LNCaP clone FGC (cell line): ENCODE results near the gene CACNA2D2.

Experiments used
- DNase-seq: peaks from one replicate; pipeline ENCODE4 v3.0.0-alpha.2; 2011; ENCODE audit warnings: low read depth
- H3K4me3 ChIP-seq: 2 replicates; pipeline ENCODE4 v1.5.1; 2011; ENCODE audit warnings: mild to moderate bottlenecking, low read depth, low read length, control low read depth
- CTCF ChIP-seq: IDR thresholded peaks from 2 replicates; pipeline ENCODE4 v1.5.1; 2012; ENCODE audit warnings: mild to moderate bottlenecking; ENCODE audit not compliant: control insufficient read depth, insufficient read depth; ENCODE audit errors: extremely low read depth

Gene CACNA2D2

DNA sequence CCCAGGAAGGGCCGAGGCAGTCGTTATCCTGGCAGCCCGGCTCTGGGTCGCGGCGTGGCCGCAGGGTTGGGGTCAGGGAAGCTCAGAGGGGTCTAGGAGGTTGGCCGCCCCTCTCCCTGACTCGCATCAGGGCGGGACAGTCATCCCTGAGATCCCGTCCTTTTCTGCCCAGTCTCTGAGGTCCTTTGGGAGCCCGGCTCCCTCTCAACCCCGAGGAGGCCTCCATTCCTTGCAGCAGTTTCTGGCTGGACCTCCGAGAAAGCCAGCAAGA lies 181.4 kb downstream of the CACNA2D2 start:
- TF ChIP-seq CTCF: no peak
- peak overlapping the region; percentile 95 for H3K4me3 ChIP-seq

GRCh38 chr3:50321336-50322114 lies 181.9 kb downstream of the CACNA2D2 start:
- DNase-seq: no peak
- peak overlapping the region; percentile 95 for H3K4me3 ChIP-seq
- TF ChIP-seq CTCF: peak; percentile 59

More for the DNA sequence above, 181.4 kb downstream of the CACNA2D2 start:
- DNase-seq: no peak

DNA sequence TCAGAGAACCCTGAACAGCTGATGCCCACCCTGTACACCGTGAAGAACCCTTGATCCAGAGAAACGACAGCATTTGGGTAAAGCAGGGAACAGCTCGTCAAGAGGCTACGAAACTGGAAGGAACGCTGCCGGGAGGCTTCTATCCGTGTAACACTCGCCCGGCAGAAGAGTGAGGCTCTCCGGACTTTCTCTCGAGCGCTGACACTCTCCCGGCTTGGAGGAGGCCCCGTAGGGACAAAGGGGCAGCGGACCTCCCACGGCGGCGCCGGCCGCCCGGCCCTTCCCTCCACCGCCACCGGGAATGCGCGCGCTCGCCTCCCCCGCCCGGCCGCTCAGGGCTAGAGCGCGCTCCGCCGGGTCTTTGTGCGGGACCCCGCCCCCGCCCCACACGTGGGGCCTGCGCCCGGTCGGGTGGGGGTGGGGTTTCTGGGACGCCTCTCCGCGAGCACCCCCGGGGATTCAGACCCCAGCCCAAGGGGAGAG lies 182.5 kb downstream of the CACNA2D2 start:
- peak overlapping the region; percentile 95 for H3K4me3 ChIP-seq
- no peak for DNase-seq
- TF ChIP-seq CTCF: no peak

- TF ChIP-seq CTCF: 0 out of 2 replicates have a peak, but pooled peaks have one; percentile 17
- H3K4me3 ChIP-seq: peak overlapping the region; percentile 95
- DNase-seq: no peak
Measured at GRCh38 chr3:50319894-50320625, 183.4 kb downstream of the CACNA2D2 start.

- H3K4me3 ChIP-seq: no peak overlapping the region
- no peak for DNase-seq
- TF ChIP-seq CTCF: no peak
Measured at GRCh38 chr3:50319181-50319893, 184.1 kb downstream of the CACNA2D2 start.

DNA sequence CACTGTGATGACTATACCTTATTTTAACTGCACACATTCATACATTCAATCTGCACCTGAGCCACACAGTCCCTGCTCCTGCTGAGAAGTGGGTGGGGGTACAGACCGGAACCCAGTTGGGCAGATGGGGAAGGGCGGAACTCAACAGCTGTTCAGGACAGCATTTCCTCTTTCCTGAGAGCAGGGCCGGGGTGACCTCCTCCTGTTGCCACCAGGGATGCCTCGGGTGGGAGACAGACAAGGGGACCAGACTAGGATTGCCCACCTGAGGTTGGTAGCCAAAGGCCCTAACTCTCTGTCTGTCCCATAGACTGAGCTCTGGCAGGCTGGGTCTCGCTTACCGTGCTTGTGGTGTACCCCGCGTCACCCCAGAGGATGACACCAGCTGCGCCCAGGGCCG lies 184.8 kb downstream of the CACNA2D2 start:
- no peak for TF ChIP-seq CTCF
- no peak for DNase-seq
- H3K4me3 ChIP-seq: no peak overlapping the region
